NCI-H82 treated with DMSO at 0.1 percent for 48 hours (cell line): ENCODE results near the gene CENPB.
"Not testable (repeated sequence)": the region's sequence is repeated elsewhere in the genome, so short reads cannot be mapped to it uniquely, and the experiment has no call there.

ENCODE experiments used
- DNase-seq: peaks from one replicate; lab custom pipeline; 2025; ENCODE audit not compliant: unreplicated experiment; lab: John Stamatoyannopoulos, UW

CENPB gene

GRCh38 chr20:3789201-3789600 lies 2.7 kb upstream of the CENPB start:
- not testable (repeated sequence) for DNase-seq

- DNase-seq = no peak
These were observed 2.2 kb upstream of the CENPB start for GRCh38 chr20:3788685-3789155.

GRCh38 chr20:3787324-3788014 lies 929 bp upstream of the CENPB start:
- no peak for DNase-seq

- DNase-seq = no peak
These were observed 435 bp downstream of the CENPB start for GRCh38 chr20:3786126-3786484.

- DNase-seq = no peak
These were observed 1.1 kb downstream of the CENPB start for GRCh38 chr20:3785240-3786125.

GRCh38 chr20:3784863-3785239 lies 1.7 kb downstream of the CENPB start:
- no peak for DNase-seq

GRCh38 chr20:3784216-3784853 lies 2.2 kb downstream of the CENPB start:
- no peak for DNase-seq

GRCh38 chr20:3783511-3784195 lies 2.9 kb downstream of the CENPB start:
- no peak for DNase-seq

- DNase-seq = no peak
These were observed 3.5 kb downstream of the CENPB start for GRCh38 chr20:3783068-3783489.

- no peak for DNase-seq
These were observed 3.9 kb downstream of the CENPB start for GRCh38 chr20:3782597-3782996.

- DNase-seq = peak; percentile 96
These were observed 5.2 kb downstream of the CENPB start, which contains the start of gene SPEF1 for GRCh38 chr20:3781153-3781910. Gene SPEF1, minus strand, starts transcription at chr20:3781448. Its CDS starts 161 bp downstream, at chr20:3781287.

GRCh38 chr20:3778976-3779375 lies 7.6 kb downstream of the CENPB start:
- DNase-seq = no peak

- DNase-seq = no peak
These were observed 8.6 kb downstream of the CENPB start for GRCh38 chr20:3777716-3778629.

GRCh38 chr20:3777381-3777715 lies 9.2 kb downstream of the CENPB start:
- no peak for DNase-seq

GRCh38 chr20:3775457-3776108 lies 11.0 kb downstream of the CENPB start:
- DNase-seq = no peak

GRCh38 chr20:3771552-3772058 lies 14.9 kb downstream of the CENPB start:
- no peak for DNase-seq

GRCh38 chr20:3768342-3769130 lies 18.0 kb downstream of the CENPB start:
- DNase-seq = peak; percentile 85
